HTERT RPE-1 (cell line): Measurements from ENCODE around the gene FGD5.

Source experiments
- in situ Hi-C: fragments of 300-500 bp; cut with MboI; formaldehyde crosslinking; loops from 4 replicates; pipeline ENCODE4 v1.14.3; 2020; ENCODE audit warnings: low sequenced_read_pairs

FGD5 gene

GRCh38 chr3:14818804-14819500 is at the start of gene FGD5:
FGD5 (plus strand) TSS chr3:14818962; CDS start chr3:14819072, 110 bp downstream.
- in situ Hi-C loops: no loop called here

DNA sequence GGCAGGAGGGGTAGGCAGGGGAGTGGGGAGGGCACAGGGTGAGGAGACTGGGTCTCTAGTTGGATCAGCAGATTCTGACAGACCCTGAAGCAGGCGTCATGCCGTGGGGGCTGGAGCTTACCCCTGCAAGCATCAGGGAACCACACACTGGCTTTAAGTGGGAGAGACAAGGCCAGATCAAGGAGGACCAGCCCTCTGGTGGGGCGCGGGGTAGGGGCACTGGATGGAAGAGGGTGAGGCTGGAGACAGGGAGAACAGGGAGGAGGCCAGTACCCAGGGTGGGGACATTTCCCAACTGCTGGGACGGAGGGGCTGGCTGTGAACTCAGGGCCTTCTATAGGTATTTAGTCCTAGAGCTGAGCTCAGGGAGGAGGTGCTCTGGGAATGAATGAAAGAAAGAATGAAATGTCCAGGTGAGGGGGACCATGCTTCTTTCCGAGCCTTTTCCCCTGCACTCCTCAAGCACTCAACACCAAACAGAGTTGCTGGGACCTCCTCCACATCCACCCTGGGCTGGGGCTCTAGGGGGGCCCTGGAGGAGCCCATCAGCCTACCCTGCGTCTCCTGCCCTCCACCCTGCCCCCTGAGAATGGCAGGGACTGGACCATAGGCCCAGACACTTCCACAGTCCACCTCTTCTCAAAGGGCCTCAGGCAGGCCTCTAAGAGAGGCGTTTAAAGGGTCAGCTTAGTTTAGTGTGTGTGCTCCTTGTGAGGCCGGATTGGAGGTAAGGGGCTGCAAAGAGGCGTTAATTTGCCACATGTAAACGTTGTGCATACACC is 49.0 kb upstream of the FGD5 start:
- in situ Hi-C loops: no loop called here

- in situ Hi-C loops: no loop called here
Measured at GRCh38 chr3:14770591-14770990, 48.2 kb upstream of the FGD5 start.

GRCh38 chr3:14771593-14772497 is 46.9 kb upstream of the FGD5 start:
- in situ Hi-C loops: no loop called here

DNA sequence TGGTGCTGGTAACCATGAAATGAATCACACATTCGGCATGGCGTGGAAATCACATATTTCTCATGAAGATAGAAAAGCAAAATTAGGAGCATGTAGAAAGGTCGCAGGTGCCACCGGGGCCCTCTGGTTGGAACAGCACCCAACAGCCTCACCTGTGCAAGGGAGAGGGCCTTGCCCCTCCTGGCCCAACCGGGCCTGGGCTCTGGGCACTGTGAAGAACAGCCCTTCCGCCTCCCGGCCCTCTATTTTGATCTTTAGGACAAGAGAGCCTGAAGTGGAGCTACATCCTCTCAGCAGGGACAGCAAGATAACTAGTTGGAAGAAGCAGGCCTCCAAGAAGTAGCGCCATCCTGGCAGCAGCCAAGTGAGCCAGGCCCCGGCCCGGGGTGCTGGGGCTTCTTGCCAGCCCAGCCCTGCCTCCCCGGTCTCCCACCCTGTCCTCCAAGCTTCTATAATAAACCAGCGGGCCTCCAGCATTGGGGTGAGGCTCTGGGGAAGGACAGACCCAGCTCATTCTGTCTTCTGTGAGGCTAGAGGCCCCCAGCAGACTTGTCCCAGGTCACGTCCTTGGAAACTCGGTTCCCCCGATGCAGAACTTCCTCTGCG is 46.1 kb upstream of the FGD5 start:
- in situ Hi-C loops: no loop called here

DNA sequence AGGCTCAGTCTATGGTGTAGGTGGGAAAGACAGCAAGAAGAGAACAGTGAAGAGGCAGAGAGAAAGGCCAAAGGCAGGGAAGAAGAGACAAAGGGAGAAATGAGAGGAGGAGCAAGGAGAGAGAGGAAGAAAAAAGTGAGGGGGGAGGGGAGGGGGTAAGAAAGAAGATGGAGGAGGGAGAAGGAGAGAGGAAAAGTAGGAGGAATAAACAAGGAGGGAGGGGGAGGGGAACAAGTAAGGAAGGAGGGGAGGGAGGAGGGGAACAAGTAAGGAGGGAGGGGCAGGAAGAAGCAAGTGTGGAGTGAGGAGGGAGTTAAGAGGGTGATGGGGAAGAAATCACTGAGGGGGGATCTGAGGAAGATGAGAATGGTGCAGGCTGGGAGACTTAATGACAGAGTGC is 45.5 kb upstream of the FGD5 start:
- in situ Hi-C loops: no loop called here

- in situ Hi-C loops: no loop called here
Measured at GRCh38 chr3:14773691-14774128, 45.1 kb upstream of the FGD5 start.

GRCh38 chr3:14774431-14774830 is 44.3 kb upstream of the FGD5 start:
- in situ Hi-C loops: no loop called here

DNA sequence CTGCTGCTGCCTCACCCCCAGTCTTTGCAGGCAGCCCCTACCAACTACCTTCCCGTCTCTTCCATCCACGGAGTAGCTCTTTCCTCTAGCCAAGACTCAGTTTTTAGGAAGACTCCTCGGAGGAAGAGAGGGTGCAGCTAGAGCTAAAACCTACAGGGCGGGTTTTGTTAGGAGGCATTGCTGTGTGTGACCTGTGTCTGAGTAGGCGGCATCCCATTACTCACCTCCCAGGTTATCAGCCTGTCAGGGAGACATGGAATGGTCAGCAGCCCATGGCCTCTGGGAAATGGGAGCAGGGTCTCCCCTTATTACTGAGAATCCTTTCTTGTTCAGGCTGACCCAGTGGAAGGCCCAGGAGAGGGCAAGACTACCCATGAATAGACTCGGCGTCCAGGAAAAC is 43.8 kb upstream of the FGD5 start:
- in situ Hi-C loops: no loop called here

DNA sequence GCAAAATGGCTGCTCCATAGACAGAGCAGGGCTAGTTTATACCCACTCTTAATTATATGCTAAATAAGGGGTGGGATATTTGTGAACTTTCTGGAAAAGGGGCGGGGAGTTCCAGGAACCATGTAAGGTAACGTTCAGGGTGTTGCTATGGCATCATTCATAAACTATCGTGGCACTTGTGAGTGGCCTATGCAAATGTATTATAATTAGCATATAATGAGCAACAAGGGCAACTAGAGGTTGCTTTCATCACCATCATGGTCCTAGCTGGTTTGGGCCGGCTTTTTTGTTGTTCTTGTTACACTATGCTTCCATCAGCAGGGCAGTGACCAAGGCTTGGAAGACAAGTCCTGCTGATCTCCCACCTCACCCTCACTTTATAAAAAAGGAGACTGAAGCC is 43.2 kb upstream of the FGD5 start:
- in situ Hi-C loops: no loop called here

GRCh38 chr3:14779069-14779685 is 39.6 kb upstream of the FGD5 start:
- in situ Hi-C loops: no loop called here

- in situ Hi-C loops: no loop called here
Measured at GRCh38 chr3:14780927-14781507, 37.7 kb upstream of the FGD5 start.

DNA sequence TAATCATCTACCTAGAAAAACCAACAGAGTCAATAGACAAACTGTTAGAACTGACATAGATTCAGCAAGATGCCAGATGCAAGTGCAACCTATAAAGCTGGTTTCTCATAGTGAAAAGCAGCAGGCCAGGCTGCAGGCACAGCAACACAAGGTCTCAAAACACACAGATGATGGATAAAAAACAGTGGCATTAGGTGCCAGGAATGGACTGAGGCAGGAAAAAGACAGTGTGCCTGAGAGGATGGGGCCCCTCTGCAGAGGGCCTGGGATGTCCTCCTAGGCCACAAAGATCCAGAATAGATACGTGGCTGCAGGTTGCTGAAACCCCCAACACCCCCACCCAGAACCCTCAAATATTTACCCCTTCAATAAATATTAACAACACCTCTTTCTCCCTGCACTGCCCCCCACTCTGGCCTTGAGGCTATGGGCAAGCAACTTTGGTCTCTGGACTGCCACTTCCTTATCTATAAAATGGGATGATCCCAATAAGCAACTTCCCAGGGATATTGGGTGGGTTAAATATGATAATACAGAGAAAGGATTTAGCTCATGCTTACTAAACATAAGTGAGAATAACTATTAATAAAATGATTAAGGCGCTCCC is 35.2 kb upstream of the FGD5 start:
- in situ Hi-C loops: no loop called here

- in situ Hi-C loops: no loop called here
Measured at GRCh38 chr3:14784087-14784681, 34.6 kb upstream of the FGD5 start.

DNA sequence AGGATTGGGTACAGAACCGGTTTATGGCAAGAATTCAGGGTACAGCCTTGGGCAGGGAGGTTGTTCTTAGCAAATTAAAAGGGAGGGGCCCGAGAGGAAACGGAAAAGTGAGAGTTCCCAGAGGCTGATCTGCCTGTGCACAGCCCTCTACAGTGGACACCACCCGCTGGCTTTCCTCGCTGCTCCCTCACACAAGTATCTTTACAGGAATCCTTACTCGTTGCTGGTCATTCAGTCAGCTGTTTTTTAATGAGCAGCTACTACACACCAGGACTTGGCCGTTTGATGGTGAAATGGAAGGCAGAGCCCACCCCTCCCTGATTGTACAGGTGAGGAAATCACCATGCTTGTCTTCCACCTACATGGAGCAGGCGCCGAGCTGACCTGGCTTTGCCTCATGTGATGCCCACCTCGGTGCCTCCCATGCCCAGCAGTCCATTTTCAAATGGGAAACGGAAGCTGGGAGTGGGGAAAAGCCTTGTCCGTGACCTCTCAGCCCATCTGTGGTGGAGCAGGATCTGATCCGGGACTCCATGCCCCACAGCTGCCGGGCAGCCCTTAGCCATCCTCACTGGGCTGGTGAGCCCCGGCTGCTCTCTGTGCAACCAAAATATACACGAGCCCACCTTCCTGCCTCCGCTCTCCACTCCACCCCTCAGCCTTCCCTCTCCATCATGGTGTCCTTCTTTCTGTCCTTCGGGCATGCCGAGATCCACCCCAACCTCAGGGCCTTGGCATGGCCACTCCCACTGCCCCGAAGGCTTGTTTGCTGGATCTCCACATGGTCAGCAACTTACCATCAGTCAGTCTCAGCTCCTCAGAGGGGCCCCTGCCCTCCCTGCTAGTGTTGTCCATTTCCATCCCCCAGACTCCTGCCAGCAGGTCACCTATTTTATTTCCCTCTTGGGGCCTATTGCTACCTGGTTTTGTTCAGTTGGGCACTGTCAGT is 33.3 kb upstream of the FGD5 start:
- in situ Hi-C loops: no loop called here

DNA sequence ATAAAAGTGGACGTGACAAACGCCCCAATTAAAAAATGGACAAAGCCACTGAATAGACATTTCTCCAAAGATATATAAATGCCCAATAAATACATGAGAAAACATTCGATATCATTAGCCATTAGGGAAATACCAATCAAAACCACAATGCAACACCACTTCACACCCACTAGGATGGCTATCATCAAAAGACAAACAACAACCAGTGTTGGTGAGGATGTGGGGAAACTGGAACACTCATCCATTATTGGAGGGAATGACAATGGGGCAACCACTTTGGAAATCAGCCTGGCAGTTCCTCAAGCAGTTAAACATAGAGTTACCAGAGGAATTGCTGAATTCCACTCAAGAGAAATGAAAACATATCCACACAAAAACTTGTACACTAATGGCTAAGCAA is 32.4 kb upstream of the FGD5 start:
- in situ Hi-C loops: no loop called here

DNA sequence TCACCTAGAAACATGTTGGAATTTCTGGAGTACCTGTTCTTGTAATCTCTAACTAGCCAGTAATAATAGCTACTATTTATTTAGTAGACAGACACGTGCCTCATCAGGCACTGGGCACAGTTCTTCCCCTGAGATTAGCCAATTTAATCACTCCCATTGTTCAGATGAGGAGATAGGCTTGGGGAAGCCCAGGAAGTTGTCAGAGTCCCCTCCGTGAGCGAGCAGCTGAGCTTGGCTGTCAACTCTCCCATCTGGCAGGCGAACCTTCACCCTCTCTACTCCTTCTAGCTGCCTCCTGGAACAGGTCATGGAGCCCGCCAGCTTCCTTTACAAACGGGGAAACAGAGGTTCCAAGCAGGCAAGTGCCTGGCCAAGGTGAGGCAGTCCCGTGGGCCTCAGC is 31.1 kb upstream of the FGD5 start:
- in situ Hi-C loops: no loop called here

GRCh38 chr3:14788644-14789043 is 30.1 kb upstream of the FGD5 start:
- in situ Hi-C loops: no loop called here
